Osteocyte (in vitro differentiated cells): ENCODE measurements around the gene UBQLNL. TPM values are rescaled to one million over a fixed set of nuclear protein-coding genes. Genes with fewer than 3 reads are reported as not detected.

Experiments used
- DNase-seq: peaks from one replicate; pipeline ENCODE4 v3.0.0; 2021; ENCODE audit warnings: mixed read lengths; ENCODE audit not compliant: unreplicated experiment; ENCODE audit errors: extremely low spot score
- H3K27ac Mint-ChIP-seq: one replicate; pipeline ENCODE4 v1.8.0; 2021; ENCODE audit warnings: mild to moderate bottlenecking, mixed read lengths; ENCODE audit not compliant: unreplicated experiment
- H3K27me3 Mint-ChIP-seq: one replicate; pipeline ENCODE4 v1.8.0; 2021; ENCODE audit warnings: mixed read lengths; ENCODE audit not compliant: unreplicated experiment
- H3K36me3 Mint-ChIP-seq: one replicate; pipeline ENCODE4 v1.8.0; 2021; ENCODE audit warnings: mixed read lengths; ENCODE audit not compliant: unreplicated experiment
- H3K4me1 Mint-ChIP-seq: one replicate; pipeline ENCODE4 v1.8.0; 2021; ENCODE audit warnings: mixed read lengths; ENCODE audit not compliant: unreplicated experiment
- H3K4me3 Mint-ChIP-seq: one replicate; pipeline ENCODE4 v1.8.0; 2021; ENCODE audit warnings: mild to moderate bottlenecking, moderate library complexity, mixed read lengths; ENCODE audit not compliant: unreplicated experiment
- H3K9me3 Mint-ChIP-seq: one replicate; pipeline ENCODE4 v1.8.0; 2021; ENCODE audit warnings: mixed read lengths; ENCODE audit not compliant: unreplicated experiment
- CTCF ChIP-seq: fragments of 200-600 bp; sonication (generic); IDR thresholded peaks from 2 replicates; pipeline ENCODE4 v1.5.0; 2021; ENCODE audit warnings: antibody characterized with exemption, mild to moderate bottlenecking, moderate library complexity
- total RNA-seq: library from RNA; stranded (reverse); gene quantifications from 2 replicates; pipeline ENCODE4 v1.2.1, GENCODE V29; 2021

Gene UBQLNL
- total RNA-seq, 1 donor from 2014 or later, result 0.32 TPM

- Mint-ChIP-seq H3K9me3 (no peaks in the 10 kb centered on the region), H3K36me3 (no peaks in the 10 kb centered on the region), H3K27me3 (peaks cover 18% of the 10 kb centered on the region), H3K4me3 (no peak overlapping the region), H3K27ac (no peak overlapping the region), H3K4me1 (no peaks in the 10 kb centered on the region)
- no peak for TF ChIP-seq CTCF
- DNase-seq, result no peak
These were observed 7.9 kb downstream of the UBQLNL start for GRCh38 chr11:5508605-5509004.

- H3K36me3 Mint-ChIP-seq, result no peaks in the 10 kb centered on the region
- H3K4me3 Mint-ChIP-seq, result no peak overlapping the region
- H3K27me3 Mint-ChIP-seq, result peaks cover 14% of the 10 kb centered on the region
- no peaks in the 10 kb centered on the region for H3K9me3 Mint-ChIP-seq
- H3K27ac Mint-ChIP-seq, result no peak overlapping the region
- TF ChIP-seq CTCF, result no peak
- no peaks in the 10 kb centered on the region for H3K4me1 Mint-ChIP-seq
- DNase-seq, result no peak
These were observed 8.6 kb downstream of the UBQLNL start for GRCh38 chr11:5507933-5508305.

GRCh38 chr11:5507177-5507932, 9.1 kb downstream of the UBQLNL start:
- TF ChIP-seq CTCF, result no peak
- peaks cover 12% of the 10 kb centered on the region for H3K27me3 Mint-ChIP-seq
- DNase-seq, result no peak
- H3K27ac Mint-ChIP-seq, result no peak overlapping the region
- no peaks in the 10 kb centered on the region for H3K4me1 Mint-ChIP-seq
- H3K9me3 Mint-ChIP-seq, result no peaks in the 10 kb centered on the region
- no peak overlapping the region for H3K4me3 Mint-ChIP-seq
- H3K36me3 Mint-ChIP-seq, result no peaks in the 10 kb centered on the region

GRCh38 chr11:5505363-5506048, 11.0 kb downstream of the UBQLNL start:
- no peak for TF ChIP-seq CTCF
- no peak overlapping the region for H3K4me3 Mint-ChIP-seq
- H3K27ac Mint-ChIP-seq, result no peak overlapping the region

GRCh38 chr11:5504403-5504921, 12.0 kb downstream of the UBQLNL start:
- Mint-ChIP-seq H3K9me3 (no peaks in the 10 kb centered on the region), H3K4me1 (no peaks in the 10 kb centered on the region), H3K27me3 (peaks cover 7% of the 10 kb centered on the region), H3K36me3 (no peaks in the 10 kb centered on the region), H3K27ac (no peak overlapping the region), H3K4me3 (no peak overlapping the region)
- no peak for DNase-seq
- TF ChIP-seq CTCF, result no peak

More at GRCh38 chr11:5505363-5506048, 11.0 kb downstream of the UBQLNL start:
- Mint-ChIP-seq H3K36me3 (no peaks in the 10 kb centered on the region), H3K27me3 (peaks cover 8% of the 10 kb centered on the region), H3K9me3 (no peaks in the 10 kb centered on the region), H3K4me1 (no peaks in the 10 kb centered on the region)
- DNase-seq, result no peak
